GM19328 (cell line): ENCODE results near the gene ENG.
"Not testable (repeated sequence)": the region's sequence is repeated elsewhere in the genome, so short reads cannot be mapped to it uniquely, and the experiment has no call there.

Source experiments
- ATAC-seq: cut with Tn5 transposase; IDR thresholded peaks from one replicate; pipeline ENCODE4 v1.9.1; 2021; ENCODE audit warnings: mild to moderate bottlenecking, moderate library complexity; ENCODE audit not compliant: unreplicated experiment

Gene ENG

GRCh38 chr9:127846443-127847177 is 7.8 kb downstream of the ENG start:
- ATAC-seq: no peak

- not testable (repeated sequence) for ATAC-seq
These were observed 8.8 kb downstream of the ENG start for GRCh38 chr9:127845619-127846018.

GRCh38 chr9:127844821-127845359 is 9.6 kb downstream of the ENG start:
- no peak for ATAC-seq

- no peak for ATAC-seq
These were observed 13.2 kb downstream of the ENG start for GRCh38 chr9:127841087-127841835.

GRCh38 chr9:127838375-127839078 is 15.9 kb downstream of the ENG start:
- no peak for ATAC-seq

- ATAC-seq: no peak
These were observed 17.1 kb downstream of the ENG start for GRCh38 chr9:127837346-127837745.

- ATAC-seq: not testable (repeated sequence)
These were observed 17.9 kb downstream of the ENG start for GRCh38 chr9:127836561-127836960.

GRCh38 chr9:127835991-127836516 is 18.4 kb downstream of the ENG start:
- ATAC-seq: no peak

GRCh38 chr9:127833555-127833954 is 20.9 kb downstream of the ENG start:
- no peak for ATAC-seq

GRCh38 chr9:127832248-127832647 is 22.2 kb downstream of the ENG start:
- no peak for ATAC-seq

GRCh38 chr9:127829205-127829906 is 25.1 kb downstream of the ENG start:
- ATAC-seq: no peak

GRCh38 chr9:127828262-127829031 is 26.0 kb downstream of the ENG start:
- no peak for ATAC-seq

- ATAC-seq: no peak
These were observed 28.1 kb downstream of the ENG start for GRCh38 chr9:127826253-127826913.

- ATAC-seq: no peak
These were observed 29.0 kb downstream of the ENG start for GRCh38 chr9:127825319-127826051.

GRCh38 chr9:127822108-127822507 is 32.4 kb downstream of the ENG start:
- no peak for ATAC-seq

- no peak for ATAC-seq
These were observed 35.9 kb downstream of the ENG start for GRCh38 chr9:127818574-127818973.

GRCh38 chr9:127817881-127818434 is 36.5 kb downstream of the ENG start:
- ATAC-seq: no peak

GRCh38 chr9:127816728-127817127 is 37.7 kb downstream of the ENG start:
- no peak for ATAC-seq
